DMS 273 treated with DMSO at 0.1 percent for 48 hours (cell line): ENCODE measurements around the gene TGIF1.
"Not testable (repeated sequence)": the region's sequence is repeated elsewhere in the genome, so short reads cannot be mapped to it uniquely, and the experiment has no call there.

ENCODE experiments used
- DNase-seq: peaks from one replicate; lab custom pipeline; 2025; lab: John Stamatoyannopoulos, UW

The TGIF1 gene

DNA sequence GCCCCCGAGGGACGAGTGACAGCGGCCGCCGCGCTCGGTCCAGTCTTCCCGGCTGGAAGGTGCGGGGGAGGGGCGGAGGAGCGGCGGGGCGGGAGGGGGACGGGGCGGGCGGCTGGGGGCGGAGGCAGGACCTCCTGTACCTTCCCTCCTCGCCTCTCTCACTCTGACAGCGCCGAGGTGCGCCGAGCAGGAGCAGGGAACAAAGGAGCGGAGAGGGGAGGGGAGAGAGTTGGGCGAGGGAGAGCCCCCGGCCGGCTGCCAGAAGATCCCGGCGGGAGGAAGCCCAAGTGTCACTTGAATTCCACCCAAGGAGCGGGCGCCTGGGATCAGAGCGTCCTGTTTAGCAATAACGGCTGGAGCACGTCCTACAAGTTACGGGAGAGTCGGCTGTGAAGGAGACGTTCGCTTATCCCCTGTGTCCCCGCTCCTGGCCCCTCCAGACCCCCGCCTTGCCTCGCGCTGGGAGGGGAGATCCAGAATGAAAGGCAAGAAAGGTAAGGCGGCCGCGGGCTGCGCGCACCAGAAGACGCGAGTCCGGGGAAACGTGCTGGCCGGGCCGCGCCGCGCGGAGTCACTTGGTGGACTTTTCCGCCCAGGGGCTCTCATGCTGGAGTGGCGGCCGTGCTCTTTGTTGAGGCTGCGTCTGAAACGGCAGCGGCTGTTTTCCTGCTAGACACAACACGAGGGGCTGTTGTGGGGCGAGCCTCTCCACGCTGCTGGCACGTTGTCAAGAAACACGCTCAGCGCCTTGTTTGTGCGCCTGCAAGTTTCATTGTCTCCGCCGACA lies at the start of gene TGIF1:
TGIF1 (plus strand) TSS at position 161 of the 787 bp plus-strand sequence; CDS start at position 479, 318 bp downstream.
- peak; percentile 56 for DNase-seq

DNA sequence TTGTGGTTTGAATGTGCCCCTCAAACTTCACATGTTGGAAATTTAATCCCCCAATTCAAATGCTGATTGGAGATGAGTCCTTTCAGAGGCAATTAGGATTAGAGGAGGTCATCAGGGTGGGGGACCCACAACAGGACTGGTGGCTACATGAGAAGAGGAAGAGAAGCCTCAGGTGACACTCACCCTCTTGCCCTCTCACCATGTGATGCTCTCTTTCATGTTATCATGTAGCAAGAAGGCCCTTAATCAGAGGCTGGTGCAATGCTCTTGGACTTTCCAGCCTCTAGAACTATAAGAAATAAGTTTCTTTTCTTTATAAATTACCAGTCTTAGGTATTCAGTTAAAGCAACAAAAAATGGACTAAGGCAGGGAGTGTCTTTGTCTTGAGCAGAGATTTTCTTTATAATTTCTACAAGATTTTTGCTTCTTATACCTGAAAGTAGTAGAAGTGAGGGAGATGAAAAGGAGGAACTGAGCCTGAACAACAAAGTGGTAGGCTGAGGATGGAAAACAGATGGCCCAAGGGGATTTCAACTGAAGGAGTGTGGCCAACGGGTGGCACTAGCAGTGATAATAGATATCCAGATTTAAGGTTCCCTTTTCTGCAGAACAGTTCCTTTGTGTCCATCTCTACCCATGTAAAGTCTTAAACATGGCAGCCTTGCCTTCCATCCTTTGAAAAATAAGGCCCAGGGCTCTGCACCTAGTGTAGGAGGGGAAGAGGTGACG lies 49.2 kb upstream of the TGIF1 start:
- no peak for DNase-seq

- DNase-seq: no peak
These were observed 48.0 kb upstream of the TGIF1 start for GRCh38 chr18:3401669-3402620.

DNA sequence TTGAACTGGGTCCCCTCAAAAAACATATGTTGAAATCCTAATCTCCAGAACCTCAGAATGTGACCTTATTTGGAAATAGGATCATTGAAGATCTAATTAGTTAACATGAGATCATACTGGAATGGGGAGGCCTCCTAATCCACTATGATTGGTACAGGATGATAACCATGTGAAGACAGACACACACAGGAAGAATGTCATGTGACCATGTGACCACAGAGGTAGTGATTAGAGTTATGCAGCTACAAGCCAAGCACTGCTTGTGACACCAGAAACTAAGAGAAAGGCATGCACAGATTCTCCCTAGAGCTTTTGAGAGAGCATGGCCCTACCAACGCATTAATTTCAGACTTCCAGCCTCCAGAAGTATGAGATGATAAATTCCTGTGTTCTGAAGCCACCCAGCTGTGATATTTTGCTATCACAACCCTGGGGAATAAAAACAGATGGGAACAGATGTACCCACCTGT lies 47.0 kb upstream of the TGIF1 start:
- no peak for DNase-seq

GRCh38 chr18:3405713-3406112 lies 44.3 kb upstream of the TGIF1 start:
- DNase-seq: no peak

- DNase-seq: no peak
These were observed 41.9 kb upstream of the TGIF1 start for GRCh38 chr18:3408107-3408506.

DNA sequence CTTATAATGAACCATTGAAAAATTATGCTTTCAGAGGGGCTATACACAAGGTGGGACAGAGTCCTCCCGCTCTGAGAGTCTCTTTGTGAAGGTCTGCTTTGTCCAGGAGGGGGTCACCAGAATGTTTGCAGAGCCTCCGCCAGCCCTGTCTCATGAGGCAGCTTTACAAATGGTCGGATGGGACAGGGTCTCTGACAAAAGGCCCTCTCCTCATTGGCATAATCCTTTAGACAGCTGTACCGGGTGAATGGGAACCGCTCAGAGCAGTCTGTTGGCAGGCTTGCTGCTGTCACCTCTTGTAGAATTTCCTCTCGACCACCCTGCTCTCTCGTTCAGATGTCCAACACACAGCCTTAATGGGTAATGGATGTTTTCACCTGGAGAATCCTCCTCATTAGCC lies 40.2 kb upstream of the TGIF1 start:
- DNase-seq: no peak

DNA sequence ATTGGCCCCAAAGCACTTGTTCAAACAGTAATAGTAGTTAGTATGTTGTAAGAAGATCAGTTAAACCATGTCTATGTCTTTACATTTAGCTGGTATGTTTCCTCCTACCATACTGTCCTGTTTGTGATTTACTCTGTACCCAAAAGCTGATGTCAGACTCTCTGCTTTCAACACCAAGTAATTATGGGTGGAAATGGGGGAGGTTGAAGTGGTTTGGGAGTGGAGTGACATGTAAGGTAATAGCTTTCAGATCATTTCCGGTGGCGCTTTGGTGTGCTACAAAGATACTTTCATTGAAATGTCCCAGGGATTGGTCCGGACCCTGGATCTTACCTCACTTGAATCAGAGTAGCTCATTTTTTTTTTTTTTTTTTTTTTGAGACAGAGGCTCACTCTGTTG lies 39.7 kb upstream of the TGIF1 start:
- no peak for DNase-seq

DNA sequence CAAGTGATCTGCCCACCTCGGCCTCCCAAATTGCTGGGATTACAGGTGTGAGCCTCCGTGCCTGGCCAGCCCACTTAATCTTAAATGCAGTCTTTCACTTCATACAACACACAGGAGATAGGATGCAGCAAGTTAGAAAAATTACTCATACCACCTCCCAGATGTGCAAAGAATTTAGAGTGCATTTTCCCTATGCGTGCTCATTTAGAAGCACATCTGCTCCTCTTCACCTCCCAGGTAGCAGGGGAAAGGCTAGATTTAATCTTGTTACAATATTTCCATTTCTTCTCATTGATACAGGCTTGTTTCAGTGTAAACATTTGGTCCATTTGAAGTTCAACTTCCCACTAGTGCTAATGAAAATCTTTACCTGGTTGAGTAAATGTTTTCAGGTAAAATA lies 39.1 kb upstream of the TGIF1 start:
- not testable (repeated sequence) for DNase-seq

DNA sequence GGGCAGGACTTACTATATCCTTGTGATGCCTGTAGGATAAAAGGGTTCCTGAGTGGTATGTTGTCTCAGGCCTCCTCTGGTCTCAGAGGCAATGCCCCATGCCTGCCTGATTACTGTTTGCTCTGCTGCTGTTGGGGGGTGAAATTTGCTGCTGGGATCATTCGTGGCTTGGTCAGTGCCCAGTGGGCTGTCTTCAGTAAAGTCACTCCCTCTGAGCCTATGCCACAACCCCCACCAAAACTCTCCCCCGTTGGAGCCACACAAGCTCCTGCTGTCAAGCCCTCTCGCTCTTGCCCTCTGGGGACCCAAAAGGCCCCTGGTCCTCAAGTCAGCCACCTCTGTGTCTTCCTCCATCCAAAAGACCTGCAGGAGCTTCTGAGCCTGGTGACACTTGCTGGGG lies 38.6 kb upstream of the TGIF1 start:
- no peak for DNase-seq

GRCh38 chr18:3411854-3412268 lies 38.1 kb upstream of the TGIF1 start:
- no peak for DNase-seq

- not testable (repeated sequence) for DNase-seq
These were observed 37.4 kb upstream of the TGIF1 start for GRCh38 chr18:3412528-3412927.

- no peak for DNase-seq
These were observed 34.9 kb upstream of the TGIF1 start for GRCh38 chr18:3415110-3415509.

DNA sequence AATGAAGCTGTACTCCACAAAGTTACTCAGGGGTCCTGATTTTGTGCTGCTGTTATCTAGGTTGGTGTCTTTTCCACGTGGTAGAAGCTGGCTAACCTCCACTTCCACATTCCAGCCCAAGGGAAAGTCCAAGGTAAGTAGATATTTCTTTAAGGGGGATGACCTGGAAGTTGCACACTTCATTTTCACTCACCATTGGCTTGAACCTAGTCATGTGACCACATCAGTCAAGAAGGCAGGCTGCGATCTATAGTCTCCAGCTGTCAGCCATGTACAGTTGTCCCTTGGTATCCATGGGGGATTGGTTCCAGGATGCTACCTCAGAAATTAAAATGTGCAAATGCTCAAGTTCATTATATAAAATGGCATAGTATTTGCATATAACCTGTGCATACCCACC lies 31.9 kb upstream of the TGIF1 start:
- no peak for DNase-seq

- DNase-seq: no peak
These were observed 29.1 kb upstream of the TGIF1 start for GRCh38 chr18:3420919-3421279.

DNA sequence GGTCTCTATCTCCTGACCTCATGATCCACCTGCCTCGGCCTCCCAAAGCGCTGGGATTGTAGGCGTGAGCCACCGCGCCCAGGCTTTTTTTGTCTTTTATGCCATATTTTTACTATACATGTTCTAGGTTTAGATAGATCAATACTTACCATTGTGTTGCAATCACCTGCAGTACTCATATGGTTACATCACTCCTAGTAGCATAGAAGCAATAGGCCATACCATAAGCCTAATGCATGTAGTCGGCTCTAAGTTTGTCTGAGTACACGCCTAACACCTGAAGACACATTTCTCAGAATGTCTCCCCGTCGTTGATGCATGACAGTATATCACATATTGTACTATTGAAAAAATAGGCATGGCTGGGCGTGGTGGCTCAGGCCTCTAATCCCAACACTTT lies 27.1 kb upstream of the TGIF1 start:
- no peak for DNase-seq

- DNase-seq: no peak
These were observed 25.6 kb upstream of the TGIF1 start for GRCh38 chr18:3424280-3424890.

DNA sequence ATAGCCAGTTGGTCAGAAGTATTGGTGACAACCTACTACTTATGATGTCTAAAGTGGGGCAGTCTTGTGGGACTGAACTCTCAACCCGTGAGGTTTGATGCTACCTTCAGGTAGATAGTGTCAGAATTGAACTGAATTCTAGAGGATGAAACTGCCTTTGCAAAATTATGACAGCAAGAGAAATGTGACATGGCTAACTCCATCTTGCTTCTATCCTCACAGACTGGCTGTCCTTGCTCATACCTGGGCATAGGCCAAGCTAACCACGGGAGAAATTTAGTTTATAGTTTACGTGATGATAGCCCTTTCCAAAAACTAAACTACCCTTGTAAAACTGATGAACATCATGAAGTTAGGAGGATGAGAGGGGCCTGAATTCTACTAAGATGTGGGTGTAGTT lies 24.9 kb upstream of the TGIF1 start:
- no peak for DNase-seq

GRCh38 chr18:3425446-3425845 lies 24.5 kb upstream of the TGIF1 start:
- DNase-seq: no peak

- no peak for DNase-seq
These were observed 23.9 kb upstream of the TGIF1 start for GRCh38 chr18:3426074-3426473.

DNA sequence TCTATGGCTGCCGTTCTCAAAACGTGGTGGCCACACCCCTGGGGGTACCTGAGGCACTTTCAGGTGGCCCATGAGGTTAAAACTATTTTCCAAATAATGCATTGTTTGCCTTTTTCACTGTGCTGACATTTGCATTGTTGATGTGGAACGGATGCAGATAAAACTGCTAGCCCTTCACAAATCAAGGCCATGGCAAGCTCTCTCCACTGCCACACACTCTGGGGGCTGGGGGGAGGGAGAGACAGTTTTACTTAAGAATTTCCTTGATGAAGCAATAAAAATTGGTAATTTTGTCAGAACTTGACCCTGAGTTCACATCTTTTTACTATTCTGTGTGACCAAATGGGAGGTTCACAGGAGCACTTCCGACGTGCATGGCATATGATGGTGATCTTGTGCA lies 22.0 kb upstream of the TGIF1 start:
- DNase-seq: no peak

- DNase-seq: no peak
These were observed 20.9 kb upstream of the TGIF1 start for GRCh38 chr18:3429121-3429520.
